NCI-H774 (cell line): ENCODE results near the gene MIAT.
A peak's percentile ranks its signal among the peaks of the same experiment; 100 is the strongest.

Experiments used
- DNase-seq: peaks from one replicate; lab custom pipeline; 2025; lab: John Stamatoyannopoulos, UW

MIAT gene

DNA sequence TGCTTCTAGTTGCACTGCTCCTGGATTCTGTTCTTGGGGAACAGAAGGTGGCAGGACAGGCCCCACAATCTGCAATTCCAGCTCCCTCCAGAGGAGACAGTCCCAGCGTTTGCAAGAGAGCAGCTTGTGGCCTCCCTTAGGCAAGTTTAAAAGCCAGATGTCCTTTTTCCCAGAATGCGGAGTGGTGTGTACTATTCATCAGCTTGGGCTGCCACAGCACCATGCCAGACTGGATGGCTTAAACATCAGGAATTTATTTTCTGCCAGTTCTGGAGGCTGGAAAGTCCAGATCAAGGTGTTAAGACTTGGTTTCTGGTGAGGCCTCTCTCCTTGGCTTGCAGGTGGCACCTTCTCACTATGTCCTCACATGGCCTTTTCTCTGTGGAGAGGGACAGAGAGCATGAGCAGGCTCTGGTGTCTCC is 11.7 kb downstream of the MIAT start:
- no peak for DNase-seq

DNA sequence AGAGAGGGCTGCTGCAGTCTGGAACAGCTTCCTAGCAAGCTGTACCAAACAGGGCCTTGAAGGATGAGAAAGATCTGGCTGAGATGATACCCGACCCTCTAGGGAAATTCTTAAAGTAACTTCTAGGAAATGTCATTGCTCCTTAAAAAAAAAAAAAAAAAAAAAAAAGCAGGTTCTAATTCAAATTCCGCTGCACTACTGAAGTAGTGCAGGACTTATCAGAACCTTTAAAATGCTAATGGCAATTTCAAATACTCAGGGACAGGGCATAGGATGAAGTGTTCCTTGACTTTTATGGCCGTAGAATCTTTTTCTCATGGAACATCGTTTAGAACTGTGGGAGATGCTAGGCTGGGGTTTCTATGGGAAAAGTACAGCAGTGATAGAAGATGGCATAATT is 13.1 kb downstream of the MIAT start:
- no peak for DNase-seq

DNA sequence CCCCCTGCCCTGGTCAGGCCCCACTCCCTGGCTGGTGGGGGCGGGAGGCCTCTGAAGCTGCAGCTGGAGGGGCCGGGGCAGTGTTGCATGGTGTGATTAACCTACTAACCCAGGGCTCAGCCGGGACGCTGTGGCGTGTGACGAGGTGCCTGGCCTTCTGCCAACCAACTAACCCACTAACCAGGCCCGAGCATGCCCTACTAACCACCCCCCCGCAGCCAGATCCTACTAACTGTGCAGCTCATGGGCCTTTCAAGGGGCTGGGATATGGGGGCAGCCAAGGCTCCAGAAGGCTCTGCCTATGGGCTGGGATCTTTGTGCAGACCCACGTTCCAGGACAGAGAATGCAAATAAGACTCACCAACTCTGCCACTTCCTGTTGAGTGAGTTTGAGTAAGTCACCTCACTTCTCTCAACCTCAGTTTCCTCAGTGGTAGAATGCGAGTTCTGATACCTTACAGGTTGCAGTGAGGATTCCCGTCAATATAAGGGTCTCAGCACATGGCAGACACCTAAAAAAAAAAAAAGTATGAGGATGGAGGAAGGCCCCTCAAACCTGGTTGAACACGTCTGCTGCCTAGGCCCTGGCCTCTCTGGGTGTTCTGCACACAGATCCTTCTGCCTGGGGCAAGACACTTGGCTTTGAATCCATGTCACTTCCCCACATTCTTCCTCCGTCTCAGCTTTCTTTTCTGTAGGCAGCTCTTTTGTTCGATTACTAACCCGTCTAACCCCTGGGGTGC is 14.1 kb downstream of the MIAT start:
- no peak for DNase-seq

DNA sequence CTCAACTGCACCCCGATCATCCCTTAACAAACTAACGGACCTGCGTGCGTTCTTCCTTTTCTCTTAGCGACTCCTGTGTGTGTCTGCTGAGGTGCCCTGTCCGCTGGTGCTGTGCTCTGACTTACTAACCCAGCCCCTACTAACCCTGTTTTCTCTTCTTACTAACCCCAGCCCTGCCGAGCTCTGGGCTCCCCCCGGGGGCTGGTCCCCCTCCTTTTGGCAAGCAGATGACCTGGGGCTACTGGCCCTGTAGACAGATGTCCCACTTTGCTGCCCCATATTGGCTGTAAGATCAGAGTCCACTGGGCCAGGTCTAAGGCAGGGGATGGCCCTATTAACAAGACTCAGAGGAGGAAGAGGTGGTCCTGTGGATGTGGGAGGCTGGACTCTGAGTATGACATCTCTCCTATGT is 14.7 kb downstream of the MIAT start:
- no peak for DNase-seq

DNA sequence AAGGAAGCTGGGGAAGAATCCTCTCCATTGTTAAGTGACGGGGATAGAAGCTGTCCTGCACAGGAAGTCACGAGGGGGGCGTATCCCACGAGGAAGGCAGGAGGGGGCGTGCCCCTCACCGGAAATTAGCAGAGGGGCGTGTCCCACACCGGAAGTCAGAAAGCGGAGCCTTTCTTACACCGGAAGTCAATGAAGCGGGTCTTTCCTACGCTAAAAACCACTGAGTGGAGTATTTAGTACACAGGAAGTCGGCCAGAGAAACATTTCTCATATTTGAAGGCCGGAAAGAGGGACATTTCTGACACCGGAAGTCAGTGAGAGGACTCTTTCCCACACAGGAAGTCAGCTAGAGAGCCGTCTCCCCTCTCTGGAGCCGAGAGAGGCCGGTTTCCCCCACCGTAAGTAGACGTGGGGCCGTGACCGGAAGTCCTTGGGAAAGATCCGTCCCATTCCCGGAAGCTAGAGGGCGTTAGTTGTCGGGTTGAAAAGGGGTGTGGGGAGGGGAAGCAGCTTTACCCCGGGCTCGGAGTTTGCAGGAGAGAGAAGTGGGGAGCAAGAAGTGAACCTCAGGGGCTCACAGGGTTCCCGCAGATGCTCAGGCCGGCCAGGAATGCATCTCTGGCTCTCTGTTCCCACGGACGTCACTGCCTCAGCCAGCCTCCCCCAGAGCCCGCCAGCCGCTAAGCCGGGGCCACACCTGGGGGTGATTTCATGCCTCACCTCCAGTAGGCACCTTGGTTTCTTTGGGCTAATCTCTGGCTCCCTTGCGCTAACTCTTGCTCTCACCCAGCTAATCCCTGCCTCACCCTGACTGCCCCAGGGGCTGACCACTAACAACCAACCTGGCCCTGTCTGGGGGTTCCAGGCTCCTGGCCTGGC is 15.4 kb downstream of the MIAT start:
- peak; percentile 84 for DNase-seq

DNA sequence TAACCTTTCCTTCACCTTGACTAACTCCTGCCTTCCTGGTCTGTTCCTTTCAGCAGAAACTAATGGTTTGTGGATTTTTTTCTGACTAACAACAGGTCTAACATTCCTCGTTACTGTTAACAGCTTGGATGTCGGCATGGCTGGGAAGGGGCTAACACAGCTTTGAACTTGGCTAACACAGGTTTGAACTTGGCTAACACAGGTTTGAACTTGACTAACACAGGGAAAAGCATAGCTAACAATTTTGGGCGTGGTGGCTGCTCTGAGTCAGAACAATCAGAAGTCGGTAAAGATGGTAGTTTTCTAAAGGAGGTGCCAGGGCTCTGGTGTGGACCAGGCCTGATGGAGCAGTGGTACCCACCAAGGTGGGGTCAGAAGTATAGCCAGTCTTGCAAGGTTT is 16.1 kb downstream of the MIAT start:
- no peak for DNase-seq

DNA sequence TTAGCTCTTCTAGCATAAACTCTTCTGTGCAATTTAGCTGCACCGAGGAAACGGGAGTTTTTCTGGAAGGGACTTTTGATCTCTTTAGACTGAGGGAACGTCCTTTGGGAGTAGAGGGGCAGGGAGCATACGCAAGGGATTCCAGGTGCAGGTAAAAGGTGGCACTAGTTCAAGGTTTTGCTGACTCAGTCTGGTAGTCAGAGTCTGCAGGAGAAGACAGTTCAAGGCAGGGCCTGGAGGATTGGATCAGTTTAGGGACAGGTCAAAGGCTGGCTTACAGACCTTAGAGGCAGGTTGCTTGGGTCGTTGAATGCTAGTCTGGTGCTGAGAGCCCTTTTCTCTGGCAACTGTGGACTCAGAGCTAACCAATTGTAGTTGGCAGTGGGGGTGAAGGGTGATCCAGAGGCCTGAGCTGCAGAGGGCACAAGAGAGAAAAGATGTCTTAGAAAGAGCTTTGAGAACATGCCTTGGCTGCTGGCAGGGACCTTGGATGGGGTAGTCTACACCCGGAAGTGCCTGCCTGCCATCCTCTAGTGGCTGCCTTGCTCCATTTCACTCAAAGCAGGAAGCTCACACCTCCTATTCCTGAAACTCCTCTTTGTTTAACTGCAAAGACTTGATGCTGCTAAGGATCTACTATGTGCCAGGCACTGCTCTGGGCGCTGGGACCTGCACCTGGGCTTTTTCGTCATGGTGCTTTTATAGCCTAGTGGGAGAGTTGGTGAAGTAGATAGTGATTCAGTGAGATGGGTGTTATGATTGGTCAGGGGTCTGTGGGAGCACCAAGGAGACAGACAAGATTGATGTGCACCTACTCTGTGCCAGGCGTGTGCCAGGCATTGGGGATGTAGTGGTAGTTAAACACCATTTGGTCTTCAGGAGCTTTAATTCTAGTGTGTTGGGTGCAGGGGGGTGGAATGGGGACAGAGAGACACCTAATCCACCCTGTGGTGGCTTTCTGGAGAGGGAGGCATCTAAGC is 17.1 kb downstream of the MIAT start:
- no peak for DNase-seq

DNA sequence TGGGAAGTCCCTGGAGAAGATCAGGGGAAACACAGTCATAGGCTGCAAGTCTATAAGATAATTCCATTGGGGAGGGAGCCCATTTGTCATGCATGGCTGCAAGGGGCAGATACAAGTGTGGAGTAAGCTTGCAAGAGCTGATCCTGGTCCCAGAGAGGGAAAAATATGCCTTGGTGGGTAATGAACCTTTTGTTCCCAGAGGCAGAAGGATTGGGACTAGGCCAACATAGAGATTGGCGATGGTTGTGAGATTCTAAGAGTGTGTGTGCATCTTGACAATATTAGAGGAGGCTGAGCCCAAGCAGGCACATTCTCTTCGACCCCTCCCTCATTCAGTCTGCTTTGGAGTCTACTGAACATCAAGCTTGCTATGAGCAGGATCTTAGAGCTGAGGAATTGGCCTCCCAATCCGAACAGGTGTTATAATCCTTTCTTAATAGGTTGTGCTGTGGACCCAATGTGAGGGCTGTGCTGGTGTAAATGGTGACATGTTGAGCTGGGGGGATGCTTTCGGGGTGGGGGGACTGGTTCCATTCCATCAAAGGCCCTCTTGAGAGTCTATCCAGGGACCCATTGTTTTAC is 18.4 kb downstream of the MIAT start:
- no peak for DNase-seq

DNA sequence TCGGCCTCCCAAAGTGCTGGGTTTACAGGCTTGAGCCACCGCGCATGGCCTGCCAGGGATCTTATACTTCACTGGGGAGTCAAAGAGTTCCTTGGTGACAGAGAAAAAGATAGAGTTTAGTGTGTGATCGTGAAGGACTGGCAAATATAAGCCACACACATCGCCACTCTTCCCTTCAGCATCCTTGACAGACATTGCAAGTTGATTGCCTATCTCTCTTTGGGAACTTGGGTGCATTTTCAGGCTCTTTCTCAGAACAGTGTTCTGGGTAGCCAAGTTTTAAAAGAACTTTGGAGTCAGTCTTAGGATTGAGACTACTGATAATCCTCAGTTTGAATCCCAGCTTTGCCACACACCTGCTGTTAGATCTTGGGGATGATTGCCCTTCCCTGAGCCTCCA is 19.8 kb downstream of the MIAT start:
- no peak for DNase-seq

DNA sequence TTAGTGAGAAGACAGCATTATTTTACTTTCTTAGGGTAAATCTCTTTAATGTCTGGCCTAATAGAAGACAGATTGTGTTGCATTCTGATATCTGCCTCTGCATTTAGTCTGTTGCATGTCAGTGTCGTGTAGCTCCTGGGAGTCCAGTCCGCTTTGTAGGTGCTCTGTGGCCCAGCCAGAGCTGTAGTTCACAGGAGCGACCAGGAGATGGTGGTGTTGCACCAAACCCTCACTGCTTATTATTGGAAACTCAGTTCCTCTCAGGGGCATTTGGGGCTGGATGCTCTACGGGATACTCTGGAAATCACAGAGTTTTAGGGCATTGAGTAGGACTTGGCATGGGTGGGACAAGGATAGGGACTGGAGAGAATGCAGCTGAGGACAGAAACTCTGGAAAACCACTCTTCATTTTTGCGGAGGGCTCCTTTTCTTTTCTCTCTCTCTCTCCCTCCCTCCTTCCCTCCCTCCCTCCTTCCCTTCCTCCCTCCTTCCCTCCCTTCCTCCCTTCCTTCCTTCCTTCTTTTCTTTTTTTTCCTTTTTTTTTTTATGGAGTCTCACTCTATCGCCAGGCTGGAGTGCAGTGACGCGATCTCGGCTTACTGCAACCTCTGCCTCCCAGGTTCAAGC is 21.7 kb downstream of the MIAT start:
- no peak for DNase-seq

DNA sequence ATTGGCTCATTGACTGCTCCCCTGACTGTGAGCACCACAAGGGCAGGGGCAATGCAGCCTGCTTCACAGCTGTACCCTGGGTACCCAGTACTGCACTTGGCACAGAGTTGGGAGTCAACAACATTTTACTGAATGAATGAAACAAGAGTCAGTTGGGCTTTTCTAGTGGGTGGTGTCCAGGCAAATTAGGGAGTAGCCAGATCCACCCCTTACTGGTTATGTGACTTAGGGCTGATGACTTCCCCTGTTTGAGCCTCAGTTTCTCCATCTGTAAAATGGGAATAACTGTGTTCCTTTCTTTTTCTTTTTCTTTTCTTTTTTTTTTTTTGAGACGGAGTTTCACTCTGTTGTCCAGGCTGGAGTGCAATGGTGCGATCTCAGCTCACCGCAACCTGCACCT is 23.1 kb downstream of the MIAT start:
- no peak for DNase-seq

DNA sequence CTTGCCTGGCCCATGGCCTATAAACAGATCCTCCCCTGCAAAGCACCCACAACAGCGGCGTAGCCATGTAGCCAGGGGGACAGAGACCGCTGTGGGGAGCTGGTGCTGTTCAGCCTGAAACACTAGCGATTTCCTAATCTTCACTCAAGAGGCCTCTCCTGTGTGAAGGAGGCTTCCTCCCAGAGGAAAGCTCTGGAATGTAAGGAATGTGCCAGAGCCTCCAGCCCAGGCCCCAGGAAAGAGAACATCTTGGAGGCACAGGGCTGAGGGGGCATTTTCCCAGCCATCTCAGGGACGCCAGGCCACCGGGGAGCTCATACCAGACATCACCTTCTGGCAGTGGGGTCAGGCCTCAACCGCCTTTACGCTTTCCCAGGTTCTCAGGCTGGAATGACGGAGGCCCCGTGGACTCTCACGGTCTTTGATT is 24.0 kb downstream of the MIAT start:
- DNase-seq: no peak

DNA sequence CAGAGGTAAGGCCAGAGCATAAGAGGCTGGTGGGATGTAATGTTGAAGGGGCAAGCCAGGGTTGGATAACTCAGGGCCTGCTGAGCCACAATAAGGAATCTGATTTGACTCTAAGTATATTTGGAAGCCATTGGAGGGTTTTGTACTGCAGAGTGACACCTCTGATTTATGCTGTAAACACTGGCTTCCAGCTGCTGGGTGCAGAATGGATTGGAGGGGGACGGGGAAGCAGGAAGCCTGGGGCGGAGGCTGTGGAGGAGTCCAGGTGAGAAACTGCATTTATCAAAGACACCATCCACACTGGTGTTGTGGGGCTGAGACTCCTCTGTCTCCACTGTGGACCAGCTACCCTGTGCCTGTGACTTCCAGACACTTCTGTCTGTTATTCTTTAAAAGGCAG is 26.8 kb downstream of the MIAT start:
- no peak for DNase-seq

DNA sequence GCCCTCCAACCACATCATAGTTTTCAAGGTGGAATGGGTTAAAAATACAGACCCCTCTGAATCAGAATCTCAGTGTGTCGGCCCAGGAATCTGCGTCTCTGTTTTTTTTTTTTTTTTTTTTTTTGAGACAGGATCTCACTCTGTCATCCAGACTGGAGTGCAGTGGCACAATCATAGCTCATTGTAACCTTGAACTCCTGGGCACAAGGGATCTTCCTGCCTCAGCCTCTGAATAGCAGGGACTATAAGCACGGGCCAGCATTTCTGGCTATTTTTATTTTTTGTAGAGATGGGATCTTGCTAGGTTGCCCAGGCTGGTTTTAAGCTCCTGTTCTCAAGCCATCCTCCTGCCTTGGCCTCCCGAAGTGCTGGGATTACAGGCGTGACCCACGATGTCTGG is 28.2 kb downstream of the MIAT start:
- DNase-seq: no peak

DNA sequence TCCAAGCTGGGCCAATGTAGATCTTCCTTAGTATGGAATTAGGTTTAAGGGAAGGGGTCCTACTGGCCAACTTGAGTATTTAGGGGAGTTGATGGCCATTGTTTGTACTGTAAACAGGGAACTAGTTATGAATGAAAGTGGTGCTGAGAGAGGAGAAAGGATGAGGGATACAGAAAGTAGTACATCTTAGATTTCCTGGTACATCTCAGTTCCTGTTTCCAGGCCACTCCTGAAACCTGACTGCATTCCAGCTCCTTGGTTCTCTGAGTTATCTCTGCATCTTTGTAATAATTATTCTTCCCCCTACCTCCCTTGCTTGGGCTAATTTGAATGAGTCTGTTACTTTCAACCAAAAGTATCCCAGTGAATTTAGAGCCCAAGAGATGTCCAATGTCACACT is 30.1 kb downstream of the MIAT start:
- DNase-seq: no peak

DNA sequence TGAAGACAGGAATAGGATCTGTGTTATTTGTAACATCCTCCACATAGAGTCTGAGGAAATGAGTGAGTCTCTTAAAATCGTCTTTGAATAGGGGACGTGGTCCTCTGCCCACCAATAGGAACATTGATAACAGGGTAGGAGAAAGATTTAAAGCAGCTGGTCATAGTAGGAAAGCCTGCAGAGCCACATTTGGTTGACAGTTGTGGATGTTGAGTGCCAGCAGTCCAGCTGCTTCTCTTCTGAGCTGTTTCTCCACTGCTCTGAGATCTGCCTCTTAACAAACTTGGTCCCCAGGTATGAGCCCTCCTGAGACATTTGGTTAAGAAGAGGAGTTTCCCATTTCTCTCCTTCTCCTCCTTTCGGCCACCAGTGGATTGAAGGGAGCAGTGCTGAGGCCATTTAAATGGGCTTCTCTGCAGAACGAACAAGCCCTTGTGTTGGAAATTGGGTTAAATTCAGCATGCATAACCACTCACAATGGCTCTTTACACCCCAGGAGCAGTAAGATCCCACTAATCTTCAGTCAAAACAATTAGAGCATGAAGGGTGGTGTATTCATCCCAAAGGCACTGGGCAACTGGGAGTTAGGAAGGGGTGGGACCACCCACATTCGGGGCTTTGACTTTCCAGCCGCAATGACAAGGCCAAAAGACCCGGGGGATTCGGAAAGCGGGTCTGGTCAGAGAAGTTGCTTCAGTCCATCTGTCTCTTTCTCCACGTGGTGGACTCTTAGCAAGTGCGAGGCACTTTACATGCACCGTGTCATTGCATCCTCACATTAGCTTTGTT is 32.3 kb downstream of the MIAT start:
- no peak for DNase-seq

DNA sequence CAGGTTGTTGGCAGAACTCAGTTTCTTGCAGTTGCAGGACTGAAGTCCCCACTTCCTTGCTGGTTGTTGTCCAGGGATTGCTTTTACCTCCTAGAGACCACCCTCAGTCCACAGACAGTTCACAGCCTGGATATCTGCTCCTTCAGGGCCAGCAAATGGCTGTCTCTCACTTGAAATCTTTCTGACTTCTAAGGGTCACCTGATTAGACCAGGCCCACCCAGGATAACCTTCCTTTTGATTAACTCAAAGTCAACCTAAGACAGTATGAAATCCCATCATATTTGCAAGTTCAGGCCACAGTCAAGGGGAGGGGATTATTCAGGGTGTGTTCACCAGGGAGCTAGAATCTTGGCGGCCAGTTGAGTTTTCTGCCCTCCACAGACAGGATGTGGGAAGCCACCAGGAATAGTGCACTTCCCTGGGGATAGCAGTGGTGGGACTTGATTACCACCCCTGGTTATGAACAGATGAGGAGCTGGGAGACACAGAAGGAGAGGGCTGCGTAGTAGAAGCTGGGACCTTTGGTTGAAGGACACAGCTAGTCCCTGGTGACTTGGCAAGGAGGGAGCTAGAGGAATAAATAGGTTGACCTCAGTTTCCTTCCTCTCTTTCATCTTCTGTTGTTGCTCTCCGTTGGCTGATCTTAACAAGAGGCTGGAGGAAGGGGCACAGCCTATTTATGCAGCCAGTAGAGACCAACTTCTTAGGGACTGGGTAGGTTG is 33.4 kb downstream of the MIAT start:
- no peak for DNase-seq

DNA sequence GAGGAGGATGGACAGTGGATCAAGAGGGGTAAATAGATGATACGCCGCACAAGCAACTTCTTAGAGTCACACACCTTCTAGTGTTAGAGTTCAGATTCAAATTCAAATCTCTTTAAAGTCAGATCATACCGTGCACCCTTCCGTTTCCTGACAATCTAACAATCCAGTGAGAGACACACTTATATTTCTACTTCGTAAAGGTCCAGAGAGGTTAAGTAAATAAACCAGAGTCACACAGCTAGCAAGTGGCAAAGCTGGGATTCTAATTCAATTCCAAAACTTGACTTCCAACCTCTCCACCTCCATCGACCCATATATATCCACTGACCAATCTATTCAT is 34.0 kb downstream of the MIAT start:
- DNase-seq: no peak

DNA sequence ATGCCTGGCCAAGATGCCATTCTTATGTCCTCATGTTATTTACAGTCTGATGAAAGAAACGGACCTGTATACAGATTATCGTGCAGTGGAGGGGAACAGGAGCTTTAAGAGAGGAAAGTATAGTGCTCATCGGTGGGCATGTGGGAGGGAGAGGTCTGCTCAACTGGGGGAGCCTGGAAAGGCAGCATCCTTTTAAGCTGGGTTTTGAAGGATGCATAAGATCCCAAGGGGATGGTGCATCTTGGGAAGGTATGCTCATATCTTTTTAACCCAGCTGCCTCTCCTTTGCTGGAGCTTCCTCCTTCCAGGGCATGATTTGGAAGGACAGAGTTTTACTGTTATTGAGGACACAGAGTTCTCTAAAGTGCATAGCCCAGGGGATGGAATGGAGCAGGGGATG is 34.8 kb downstream of the MIAT start:
- no peak for DNase-seq

DNA sequence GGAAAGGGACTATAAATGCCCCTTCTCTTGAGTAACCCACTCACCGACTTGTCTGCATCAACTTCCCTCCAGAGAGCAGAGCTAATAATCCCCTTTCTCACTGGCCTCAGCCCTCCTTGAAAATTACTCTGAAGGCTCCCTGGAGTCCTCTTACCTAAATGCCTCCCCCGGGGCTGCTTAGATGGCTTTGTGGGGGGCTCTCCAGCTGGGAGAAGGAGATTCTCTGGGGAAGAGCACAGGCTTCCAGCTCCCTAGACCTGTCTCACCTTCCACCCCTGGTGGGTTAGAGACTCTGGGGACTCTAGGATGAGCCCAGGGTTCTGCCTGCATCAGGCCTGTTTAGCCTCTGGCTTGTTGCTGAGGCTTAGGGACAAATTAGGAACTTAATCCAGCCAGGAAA is 39.8 kb downstream of the MIAT start:
- DNase-seq: no peak
